ENCODE results near the gene SEMA5A.

SEMA5A gene

GRCh38 chr5:9538504-9538903, 7.4 kb downstream of the SEMA5A start:
- Histone ChIP-seq H3K36me3 (replicated peaks; ENCODE audit: insufficient read depth, low read length) (no peaks in the 10 kb centered on the region), H3K9me2 (replicated peaks; ENCODE audit: insufficient read depth, low read length) (no peaks in the 10 kb centered on the region), H2AFZ (ENCODE audit: low read length) (no peak overlapping the region), H3K4me1 (ENCODE audit: low read length) (peaks cover 22% of the 10 kb centered on the region), H3K4me2 (ENCODE audit: low read depth, low read length) (no peak overlapping the region), H3K27ac (ENCODE audit: low read length) (no peak overlapping the region), H3K79me2 (ENCODE audit: low read length) (peaks cover 11% of the 10 kb centered on the region), H3K27me3 (replicated peaks; ENCODE audit: insufficient read depth, low read length) (no peaks in the 10 kb centered on the region), H3K9me3 (replicated peaks; ENCODE audit: insufficient read depth, low read length) (no peaks in the 10 kb centered on the region), H3K9ac (ENCODE audit: low read length) (no peak overlapping the region), H4K20me1 (ENCODE audit: insufficient read depth, low read length) (no peaks in the 10 kb centered on the region), H3F3A (ENCODE audit: insufficient read depth, low read length) (peaks cover 11% of the 10 kb centered on the region), H3K4me3 (ENCODE audit: low read length) (no peak overlapping the region)
- DNase-seq = no peak
- TF ChIP-seq EZH2 (optimal IDR thresholded peaks at IDR 0.05; ENCODE audit: low read depth, low read length) (no peak), EZH2phosphoT487 (IDR thresholded peaks at IDR 0.05; ENCODE audit: low read length) (no peak), CTCF (IDR thresholded peaks at IDR 0.05; ENCODE audit: low read length) (no peak)

DNA sequence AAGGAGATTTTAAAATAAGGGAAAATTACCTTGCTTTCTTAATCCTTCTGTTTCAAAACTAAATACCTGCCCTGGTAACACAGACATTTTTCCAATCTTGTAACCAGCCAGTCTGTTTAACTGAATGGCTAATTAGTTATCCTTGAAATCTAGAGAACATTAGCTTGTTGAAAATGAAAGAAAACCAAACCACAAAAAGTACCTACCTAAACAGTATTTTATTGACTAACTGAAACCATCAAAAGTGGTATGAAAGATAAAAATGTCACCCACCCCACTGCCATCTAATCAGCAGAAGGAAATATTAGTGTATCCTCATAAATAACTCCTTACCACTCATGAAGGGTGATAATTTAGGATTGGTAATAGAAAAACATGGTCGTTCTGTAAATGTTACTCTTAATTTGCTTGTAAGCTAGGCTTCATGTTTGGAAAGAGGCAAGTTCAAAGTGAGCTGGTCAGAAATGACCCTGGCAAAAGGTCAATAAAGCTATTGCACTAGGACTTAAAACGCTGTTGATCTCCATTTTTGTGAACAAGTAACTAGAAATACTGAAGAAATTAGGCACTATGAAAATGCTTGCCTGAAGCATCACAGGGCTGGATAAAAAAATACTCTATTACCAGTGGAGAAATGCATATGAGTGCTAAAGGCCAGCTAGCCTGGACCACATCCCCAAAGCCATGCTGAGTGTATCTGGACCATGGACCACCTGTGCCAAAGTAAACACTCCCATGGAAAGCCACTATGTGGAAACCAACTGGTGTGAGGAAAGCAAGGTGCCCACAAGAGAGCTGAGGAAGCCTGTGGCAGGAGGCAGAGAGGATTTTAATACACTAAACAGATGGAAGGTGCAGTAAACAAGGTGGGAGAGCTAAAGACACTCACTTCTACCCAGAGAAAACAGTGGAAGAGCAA, 8.4 kb downstream of the SEMA5A start:
- no peaks in the 10 kb centered on the region for H3K9me3 ChIP-seq (replicated peaks; ENCODE audit: insufficient read depth, low read length)
- H3K36me3 ChIP-seq (replicated peaks; ENCODE audit: insufficient read depth, low read length) = no peaks in the 10 kb centered on the region
- peaks cover 11% of the 10 kb centered on the region for H3F3A ChIP-seq (ENCODE audit: insufficient read depth, low read length)
- H3K9me2 ChIP-seq (replicated peaks; ENCODE audit: insufficient read depth, low read length) = no peaks in the 10 kb centered on the region
- peak overlapping the region; percentile 79 for H3K4me2 ChIP-seq (ENCODE audit: low read depth, low read length)
- no peak overlapping the region for H2AFZ ChIP-seq (ENCODE audit: low read length)
- peak overlapping the region; percentile 16; the same call in 1 of the 2 replicates for H3K4me3 ChIP-seq (ENCODE audit: low read length)
- no peak overlapping the region for H3K9ac ChIP-seq (ENCODE audit: low read length)
- H3K27ac ChIP-seq (ENCODE audit: low read length) = peak overlapping the region; percentile 22; the same call in 1 of the 2 replicates
- no peaks in the 10 kb centered on the region for H3K27me3 ChIP-seq (replicated peaks; ENCODE audit: insufficient read depth, low read length)
- DNase-seq = peak; percentile 62
- no peaks in the 10 kb centered on the region for H4K20me1 ChIP-seq (ENCODE audit: insufficient read depth, low read length)
- peaks cover 15% of the 10 kb centered on the region for H3K4me1 ChIP-seq (ENCODE audit: low read length)
- H3K79me2 ChIP-seq (ENCODE audit: low read length) = peaks cover 1% of the 10 kb centered on the region; the same call in 1 of the 2 replicates
- TF ChIP-seq EZH2 (optimal IDR thresholded peaks at IDR 0.05; ENCODE audit: low read depth, low read length) (no peak), CTCF (IDR thresholded peaks at IDR 0.05; ENCODE audit: low read length) (no peak), EZH2phosphoT487 (IDR thresholded peaks at IDR 0.05; ENCODE audit: low read length) (no peak)

DNA sequence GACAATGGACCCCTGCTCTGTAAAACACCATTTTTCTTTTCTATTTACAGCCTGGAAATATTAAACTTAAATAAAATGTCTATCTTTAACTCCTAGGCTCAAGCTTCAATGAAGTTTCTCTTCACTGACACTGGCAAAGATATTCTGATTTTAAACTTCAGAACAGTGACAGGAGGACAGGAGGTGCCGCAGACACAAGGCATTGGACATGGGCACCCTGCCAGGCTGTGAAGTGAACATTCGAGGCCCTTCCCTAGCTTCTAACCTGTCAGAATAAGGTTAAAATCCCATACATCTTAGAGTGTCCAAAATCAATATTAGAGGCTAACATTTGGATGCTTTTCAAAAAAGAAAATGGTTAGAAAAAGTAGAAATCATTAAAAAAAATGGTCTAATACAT, 9.2 kb downstream of the SEMA5A start:
- no peak for DNase-seq

More for the DNA sequence above, 9.2 kb downstream of the SEMA5A start:
- Histone ChIP-seq H3K4me3 (ENCODE audit: low read length) (peak overlapping the region; percentile 16; the same call in 1 of the 2 replicates), H3K4me1 (ENCODE audit: low read length) (peaks cover 15% of the 10 kb centered on the region), H3F3A (ENCODE audit: insufficient read depth, low read length) (peaks cover 11% of the 10 kb centered on the region), H4K20me1 (ENCODE audit: insufficient read depth, low read length) (no peaks in the 10 kb centered on the region), H2AFZ (ENCODE audit: low read length) (no peak overlapping the region), H3K36me3 (replicated peaks; ENCODE audit: insufficient read depth, low read length) (no peaks in the 10 kb centered on the region), H3K27ac (ENCODE audit: low read length) (no peak overlapping the region), H3K9me2 (replicated peaks; ENCODE audit: insufficient read depth, low read length) (no peaks in the 10 kb centered on the region), H3K79me2 (ENCODE audit: low read length) (no peaks in the 10 kb centered on the region), H3K9me3 (replicated peaks; ENCODE audit: insufficient read depth, low read length) (no peaks in the 10 kb centered on the region), H3K9ac (ENCODE audit: low read length) (no peak overlapping the region), H3K27me3 (replicated peaks; ENCODE audit: insufficient read depth, low read length) (no peaks in the 10 kb centered on the region), H3K4me2 (ENCODE audit: low read depth, low read length) (peak overlapping the region; percentile 79)
- no peak for TF ChIP-seq CTCF (IDR thresholded peaks at IDR 0.05; ENCODE audit: low read length)
- no peak for TF ChIP-seq EZH2phosphoT487 (IDR thresholded peaks at IDR 0.05; ENCODE audit: low read length)
- no peak for TF ChIP-seq EZH2 (optimal IDR thresholded peaks at IDR 0.05; ENCODE audit: low read depth, low read length)

All from MM.1S (cell line).